Umbilical cord (tissue), 2 donors: ENCODE results near the gene EARS2. TPM values are rescaled to one million over a fixed set of nuclear protein-coding genes. Genes with fewer than 3 reads are reported as not detected.
A peak's percentile ranks its signal among the peaks of the same experiment; 100 is the strongest.
"Not testable (repeated sequence)": the region's sequence is repeated elsewhere in the genome, so short reads cannot be mapped to it uniquely, and the experiment has no call there.

Experiments
- DNase-seq: peaks from one replicate; pipeline ENCODE4 v3.0.0-alpha.2; 2015; ENCODE audit warnings: low spot score
- total RNA-seq: library from RNA; depleted of rRNA; stranded (reverse); fragments of >200 nt; gene quantifications from one replicate; pipeline ENCODE4 v1.2.3, GENCODE V29; 2014; ENCODE audit warnings: low replicate concordance; ENCODE audit not compliant: insufficient read depth

The EARS2 gene
- 26.0 TPM for total RNA-seq

- DNase-seq = peak; percentile 99
Observed at GRCh38 chr16:23556881-23557778, at the start of gene EARS2, which contains the start of gene UBFD1. EARS2 (minus strand) TSS chr16:23557350; CDS start chr16:23557343, 7 bp downstream. UBFD1 (plus strand) TSS chr16:23557727; CDS start chr16:23557743, 16 bp downstream.

DNA sequence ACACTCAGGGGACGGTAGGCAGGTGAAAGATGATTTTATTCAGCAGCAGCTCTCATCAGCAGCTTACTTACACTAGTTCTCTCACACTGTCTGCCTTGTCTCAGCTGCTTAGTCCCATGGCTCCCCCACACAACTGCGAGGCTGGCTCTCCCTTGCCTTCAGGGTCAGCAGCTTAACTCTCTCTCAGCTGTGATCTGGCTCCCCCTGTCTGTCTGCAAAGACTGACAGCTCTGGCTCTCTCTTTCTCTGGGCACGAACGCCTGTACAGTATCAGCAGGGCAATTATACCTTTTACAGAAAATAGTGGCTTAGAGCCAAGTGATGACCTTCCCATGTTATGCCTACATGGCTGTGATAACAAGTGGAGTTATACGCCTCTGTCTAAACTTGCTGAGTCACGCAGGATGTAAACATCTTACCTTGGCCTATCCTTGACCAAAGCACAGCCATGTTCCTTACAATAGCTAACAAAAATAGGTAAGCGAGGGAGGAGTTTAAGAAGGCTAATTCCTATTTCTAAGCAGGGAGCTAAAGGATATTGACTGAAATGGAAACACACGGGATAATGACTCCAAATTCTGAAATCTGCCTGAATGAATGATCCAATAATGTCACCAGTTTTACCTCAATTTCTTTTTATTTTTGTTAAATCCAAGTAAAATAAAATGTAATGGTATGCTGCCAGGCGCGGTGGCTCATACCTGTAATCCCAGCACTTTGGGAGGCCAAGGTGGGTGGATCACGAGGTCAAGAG, 40.0 kb upstream of the EARS2 start:
- peak; percentile 29 for DNase-seq

DNA sequence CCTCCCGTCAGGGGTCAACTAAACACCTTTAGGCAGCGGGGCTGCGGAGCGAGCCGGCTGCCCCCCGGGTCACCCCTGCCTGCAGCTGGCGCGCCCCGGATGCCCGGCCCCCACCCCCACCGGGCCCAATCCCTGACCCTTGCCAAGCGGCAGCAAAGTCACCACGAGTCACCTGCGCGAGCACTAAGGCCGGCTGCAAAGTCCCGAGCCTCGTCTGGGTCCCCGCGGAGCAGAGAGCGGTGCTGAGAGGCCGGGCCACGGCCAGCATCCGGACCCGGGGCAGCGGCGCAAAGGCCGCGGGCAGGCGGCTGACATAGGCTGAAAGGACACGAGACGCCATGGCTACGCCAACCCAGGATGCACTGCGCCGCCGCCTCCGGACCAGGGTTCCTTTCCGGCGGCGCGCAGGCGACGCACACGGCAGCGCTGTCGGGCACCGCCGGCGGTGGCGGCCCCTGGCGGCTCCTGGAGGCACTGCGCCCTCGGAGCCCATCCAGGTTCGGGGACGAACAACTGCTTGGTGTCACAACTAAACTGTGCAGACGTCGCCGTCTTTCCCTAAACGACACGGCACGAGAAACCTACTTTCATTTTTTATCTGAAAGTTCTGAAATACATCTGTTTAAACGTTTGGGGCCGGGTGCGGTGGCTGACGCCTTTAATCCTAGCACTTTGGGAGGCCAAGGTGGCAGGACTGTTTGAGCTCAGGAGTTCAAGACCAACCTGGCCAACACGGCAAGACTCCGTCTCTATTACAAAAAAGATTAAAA, 39.0 kb upstream of the EARS2 start, which contains the start of gene NDUFAB1:
TSS of gene NDUFAB1 (minus strand) at position 366 of the 770 bp plus-strand sequence. CDS start at position 340, 26 bp downstream.
- peak; percentile 92 for DNase-seq

DNA sequence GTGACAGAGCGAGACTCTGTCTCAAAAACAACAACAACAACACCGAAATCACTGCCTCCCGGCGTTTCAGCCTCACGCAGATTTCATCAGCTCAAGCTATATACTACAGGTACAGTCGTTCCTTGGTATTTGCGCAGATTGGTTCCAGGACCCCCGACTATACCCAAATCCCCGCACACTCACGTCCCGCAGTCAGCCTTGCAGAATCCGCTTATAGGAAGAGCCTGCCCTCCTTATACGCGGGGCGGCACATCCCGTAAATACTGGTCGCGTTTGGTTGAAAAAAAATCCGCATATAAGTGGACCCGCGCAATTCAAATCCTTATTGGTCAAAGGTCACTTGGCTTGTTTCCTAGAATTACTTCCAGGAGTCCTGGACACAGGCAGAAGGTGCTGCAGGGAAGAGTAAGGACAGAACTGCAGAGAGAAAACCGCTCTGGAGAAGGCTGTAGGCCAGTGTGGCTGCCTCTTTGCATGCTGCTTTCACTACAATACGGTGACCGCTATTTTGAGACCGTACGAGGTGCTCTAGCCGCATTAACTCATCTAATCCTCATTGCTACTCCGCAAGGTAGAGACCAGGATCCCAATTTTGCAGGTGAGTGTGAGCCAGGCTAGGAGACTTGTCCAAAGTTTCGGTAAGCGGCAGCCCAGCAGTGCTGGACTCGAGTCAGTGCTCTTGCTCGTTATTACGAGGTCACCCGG, 38.2 kb upstream of the EARS2 start:
- no peak for DNase-seq

- DNase-seq = no peak
Observed at GRCh38 chr16:23594186-23594585, 37.0 kb upstream of the EARS2 start.

- DNase-seq = no peak
Observed at GRCh38 chr16:23590181-23590580, 33.0 kb upstream of the EARS2 start.

DNA sequence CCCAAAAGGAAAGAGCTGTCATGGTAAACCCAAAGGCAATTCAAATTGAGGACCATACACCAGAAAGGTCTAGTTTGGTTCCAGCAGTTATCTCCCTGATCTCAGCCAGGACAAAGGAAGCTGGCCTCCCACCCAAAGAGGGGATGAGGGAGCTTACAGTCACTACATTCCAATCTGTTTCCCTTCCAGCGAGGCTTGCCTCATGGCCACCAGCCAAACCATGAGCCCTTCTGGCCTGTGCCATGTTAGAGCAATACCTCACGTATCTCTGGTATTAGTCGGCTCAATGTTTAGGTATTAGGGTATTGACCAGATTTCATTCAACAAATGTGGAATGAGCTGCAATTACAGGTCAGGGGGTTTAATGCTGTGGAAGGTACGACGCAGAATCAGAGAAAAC, 30.6 kb upstream of the EARS2 start:
- DNase-seq = peak; percentile 44

- peak; percentile 94 for DNase-seq
Observed at GRCh38 chr16:23584186-23585076, 27.3 kb upstream of the EARS2 start.

GRCh38 chr16:23583271-23583670, 26.1 kb upstream of the EARS2 start:
- not testable (repeated sequence) for DNase-seq

GRCh38 chr16:23581764-23582163, 24.6 kb upstream of the EARS2 start:
- DNase-seq = no peak

- DNase-seq = no peak
Observed at GRCh38 chr16:23580391-23580790, 23.2 kb upstream of the EARS2 start.

DNA sequence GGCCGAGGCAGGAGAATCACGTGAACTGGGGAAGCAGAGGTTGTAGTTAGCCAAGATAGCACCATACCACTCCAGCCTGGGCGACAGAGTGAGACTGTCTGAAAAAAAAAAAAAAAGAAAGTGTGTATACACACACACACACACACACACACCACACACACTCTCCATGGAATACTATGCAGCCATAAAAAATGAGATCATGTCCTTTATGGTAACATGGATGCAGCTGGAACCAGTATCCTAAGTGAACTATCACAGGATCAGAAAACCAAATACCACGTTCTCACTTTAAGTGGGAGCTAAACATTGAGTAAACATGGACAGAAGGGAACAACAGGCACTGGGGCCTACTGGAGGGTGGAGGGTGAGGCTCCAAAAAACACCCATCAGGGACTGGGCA, 22.2 kb upstream of the EARS2 start:
- no peak for DNase-seq

DNA sequence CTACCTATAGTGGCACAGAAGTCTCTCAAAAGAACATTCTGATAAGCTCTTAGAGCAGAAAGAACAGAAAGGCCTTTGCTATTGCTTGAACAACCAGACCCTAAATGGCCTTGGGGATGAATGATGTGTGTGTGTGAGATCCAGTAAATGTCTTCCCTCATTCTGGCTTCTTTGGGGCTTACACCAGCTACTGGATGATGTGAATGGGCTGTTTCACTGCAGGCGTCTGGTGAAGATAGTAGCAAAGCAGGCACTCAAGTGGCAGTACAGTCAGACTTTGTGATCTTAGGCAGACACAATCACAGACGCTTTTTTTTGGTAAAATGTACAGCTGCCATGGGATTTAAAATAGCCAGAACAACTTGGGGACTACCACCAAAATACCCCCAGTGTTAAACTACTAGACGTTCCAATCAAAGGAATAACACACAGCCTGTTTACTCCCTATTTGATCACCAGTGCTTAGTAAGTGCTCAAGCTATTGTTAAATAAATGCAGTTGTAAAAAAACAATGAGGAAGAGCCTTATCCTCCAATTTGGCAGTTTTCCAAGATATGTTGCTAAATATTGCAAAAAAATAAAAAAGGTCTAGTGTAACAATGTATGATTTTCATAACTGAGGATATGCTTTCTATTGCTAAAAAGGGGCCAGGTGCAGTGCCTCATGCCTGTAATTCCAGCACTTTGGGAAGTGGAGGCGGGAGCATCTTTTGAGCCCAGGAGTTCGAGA, 21.1 kb upstream of the EARS2 start:
- peak; percentile 75 for DNase-seq

DNA sequence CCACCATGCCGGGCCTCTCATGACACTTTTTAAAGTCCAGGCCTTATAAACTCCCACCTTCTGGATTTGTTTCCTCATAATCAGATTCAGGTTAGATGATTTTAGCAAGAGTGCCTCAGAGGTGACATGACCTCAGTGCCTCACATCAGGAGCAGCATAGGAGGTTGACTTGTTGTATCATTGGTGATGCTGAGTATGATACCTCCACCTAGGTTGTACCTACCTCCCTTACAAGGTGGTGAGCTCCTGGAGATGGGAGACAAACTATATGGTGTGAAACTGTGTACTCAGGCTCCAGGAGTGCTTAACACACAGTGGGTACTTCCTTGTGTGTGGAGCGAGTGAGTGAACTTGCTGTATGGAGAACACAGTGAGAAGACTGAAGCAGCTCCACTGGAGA, 20.3 kb upstream of the EARS2 start:
- DNase-seq = no peak

GRCh38 chr16:23575834-23576233, 18.7 kb upstream of the EARS2 start:
- no peak for DNase-seq

- DNase-seq = no peak
Observed at GRCh38 chr16:23573817-23574216, 16.7 kb upstream of the EARS2 start.

- no peak for DNase-seq
Observed at GRCh38 chr16:23572394-23572793, 15.2 kb upstream of the EARS2 start.

- no peak for DNase-seq
Observed at GRCh38 chr16:23571895-23572294, 14.7 kb upstream of the EARS2 start.

GRCh38 chr16:23570992-23571632, 14.0 kb upstream of the EARS2 start:
- no peak for DNase-seq
